ENCODE data around the gene PPP2R2B.

The PPP2R2B gene

DNA sequence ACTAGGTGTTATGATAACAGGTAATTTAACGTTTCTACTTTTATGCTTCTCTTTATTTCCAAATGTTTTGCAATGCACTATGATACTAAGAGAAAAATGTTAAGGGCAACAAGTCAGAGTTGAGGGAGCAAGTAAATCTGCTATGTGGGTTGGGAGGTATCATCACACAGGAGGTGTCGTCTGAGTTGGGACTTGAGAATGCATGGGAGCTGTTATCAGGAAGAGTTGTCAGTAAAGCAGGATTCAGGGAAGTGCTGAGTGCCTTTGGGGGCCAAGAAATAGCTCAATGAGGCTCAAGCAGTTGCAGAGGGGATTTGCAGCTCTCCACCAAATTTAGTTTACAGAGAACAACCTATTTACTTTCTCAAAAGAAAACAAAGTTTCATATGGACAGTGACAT is 108.0 kb downstream of the PPP2R2B start:
- H3K27me3 ChIP-seq (ENCODE audit: control insufficient read depth, insufficient read depth, low read length), result no peaks in the 10 kb centered on the region
- no peaks in the 10 kb centered on the region for H3K9me3 ChIP-seq (ENCODE audit: control insufficient read depth, low read length)
- H2AFZ ChIP-seq, result no peak overlapping the region
- no peak overlapping the region for H3K4me3 ChIP-seq (ENCODE audit: low read depth, low read length)
- H3K36me3 ChIP-seq (ENCODE audit: control insufficient read depth, insufficient read depth, low read length), result no peaks in the 10 kb centered on the region
- TF ChIP-seq, protein P1, sequence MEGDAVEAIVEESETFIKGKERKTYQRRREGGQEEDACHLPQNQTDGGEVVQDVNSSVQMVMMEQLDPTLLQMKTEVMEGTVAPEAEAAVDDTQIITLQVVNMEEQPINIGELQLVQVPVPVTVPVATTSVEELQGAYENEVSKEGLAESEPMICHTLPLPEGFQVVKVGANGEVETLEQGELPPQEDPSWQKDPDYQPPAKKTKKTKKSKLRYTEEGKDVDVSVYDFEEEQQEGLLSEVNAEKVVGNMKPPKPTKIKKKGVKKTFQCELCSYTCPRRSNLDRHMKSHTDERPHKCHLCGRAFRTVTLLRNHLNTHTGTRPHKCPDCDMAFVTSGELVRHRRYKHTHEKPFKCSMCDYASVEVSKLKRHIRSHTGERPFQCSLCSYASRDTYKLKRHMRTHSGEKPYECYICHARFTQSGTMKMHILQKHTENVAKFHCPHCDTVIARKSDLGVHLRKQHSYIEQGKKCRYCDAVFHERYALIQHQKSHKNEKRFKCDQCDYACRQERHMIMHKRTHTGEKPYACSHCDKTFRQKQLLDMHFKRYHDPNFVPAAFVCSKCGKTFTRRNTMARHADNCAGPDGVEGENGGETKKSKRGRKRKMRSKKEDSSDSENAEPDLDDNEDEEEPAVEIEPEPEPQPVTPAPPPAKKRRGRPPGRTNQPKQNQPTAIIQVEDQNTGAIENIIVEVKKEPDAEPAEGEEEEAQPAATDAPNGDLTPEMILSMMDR (IDR thresholded peaks at IDR 0.05), result no peak
- H3K27ac ChIP-seq, result no peak overlapping the region
- no peak overlapping the region for H3K9ac ChIP-seq
- H3K4me1 ChIP-seq, result no peaks in the 10 kb centered on the region
- H3K79me2 ChIP-seq, result no peaks in the 10 kb centered on the region
- H3K4me2 ChIP-seq (ENCODE audit: low read length), result no peak overlapping the region

DNA sequence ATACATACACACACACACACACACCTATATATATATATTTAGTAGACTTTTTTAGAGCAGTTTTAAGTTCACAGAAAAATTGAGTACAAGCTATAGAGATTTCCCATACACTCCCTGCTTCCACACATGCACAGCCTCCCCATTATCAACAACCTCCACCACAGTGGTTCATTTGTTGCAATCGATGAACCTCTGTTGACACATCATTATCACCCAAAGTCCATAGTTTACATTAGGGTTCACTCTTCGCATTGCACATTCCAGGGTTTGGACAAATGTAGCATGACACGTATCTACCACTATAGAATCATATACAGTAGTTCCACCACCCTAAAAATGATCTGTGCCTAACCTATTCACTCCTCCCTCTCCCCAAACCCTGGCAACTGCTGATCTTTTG is 111.0 kb downstream of the PPP2R2B start:
- Histone ChIP-seq H3K9ac (no peak overlapping the region), H2AFZ (no peak overlapping the region), H3K4me3 (ENCODE audit: low read depth, low read length) (no peak overlapping the region), H3K36me3 (ENCODE audit: control insufficient read depth, insufficient read depth, low read length) (no peaks in the 10 kb centered on the region), H3K4me2 (ENCODE audit: low read length) (no peak overlapping the region), H3K4me1 (no peaks in the 10 kb centered on the region), H3K9me3 (ENCODE audit: control insufficient read depth, low read length) (no peaks in the 10 kb centered on the region), H3K27me3 (ENCODE audit: control insufficient read depth, insufficient read depth, low read length) (no peaks in the 10 kb centered on the region), H3K27ac (no peak overlapping the region), H3K79me2 (no peaks in the 10 kb centered on the region)
- TF ChIP-seq, protein P1 (IDR thresholded peaks at IDR 0.05), result no peak

DNA sequence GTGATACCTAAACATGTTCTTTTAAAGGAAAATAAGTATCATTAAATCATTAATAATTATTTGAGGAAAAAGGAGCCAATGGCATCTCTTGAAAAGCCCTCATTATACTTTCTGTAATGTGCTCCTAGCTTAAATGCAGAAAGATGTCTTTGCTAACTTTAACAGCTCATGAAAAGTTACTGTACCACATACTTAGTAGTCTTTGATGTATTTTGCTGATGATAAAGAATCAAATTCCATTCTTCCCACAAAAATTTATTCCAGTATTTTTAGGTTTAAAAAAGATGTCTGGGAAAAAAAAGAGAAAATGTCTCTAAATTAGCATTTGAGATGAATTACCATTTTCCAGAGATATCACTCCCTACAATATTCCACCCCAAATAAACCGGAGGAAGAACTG is 112.5 kb downstream of the PPP2R2B start:
- H3K4me1 ChIP-seq, result no peaks in the 10 kb centered on the region
- H3K9me3 ChIP-seq (ENCODE audit: control insufficient read depth, low read length), result no peaks in the 10 kb centered on the region
- H2AFZ ChIP-seq, result no peak overlapping the region
- H3K79me2 ChIP-seq, result no peaks in the 10 kb centered on the region
- H3K36me3 ChIP-seq (ENCODE audit: control insufficient read depth, insufficient read depth, low read length), result no peaks in the 10 kb centered on the region
- H3K9ac ChIP-seq, result no peak overlapping the region
- H3K27me3 ChIP-seq (ENCODE audit: control insufficient read depth, insufficient read depth, low read length), result no peaks in the 10 kb centered on the region
- no peak overlapping the region for H3K4me2 ChIP-seq (ENCODE audit: low read length)
- no peak overlapping the region for H3K27ac ChIP-seq
- TF ChIP-seq, protein P1 (IDR thresholded peaks at IDR 0.05), result no peak
- H3K4me3 ChIP-seq (ENCODE audit: low read depth, low read length), result no peak overlapping the region

DNA sequence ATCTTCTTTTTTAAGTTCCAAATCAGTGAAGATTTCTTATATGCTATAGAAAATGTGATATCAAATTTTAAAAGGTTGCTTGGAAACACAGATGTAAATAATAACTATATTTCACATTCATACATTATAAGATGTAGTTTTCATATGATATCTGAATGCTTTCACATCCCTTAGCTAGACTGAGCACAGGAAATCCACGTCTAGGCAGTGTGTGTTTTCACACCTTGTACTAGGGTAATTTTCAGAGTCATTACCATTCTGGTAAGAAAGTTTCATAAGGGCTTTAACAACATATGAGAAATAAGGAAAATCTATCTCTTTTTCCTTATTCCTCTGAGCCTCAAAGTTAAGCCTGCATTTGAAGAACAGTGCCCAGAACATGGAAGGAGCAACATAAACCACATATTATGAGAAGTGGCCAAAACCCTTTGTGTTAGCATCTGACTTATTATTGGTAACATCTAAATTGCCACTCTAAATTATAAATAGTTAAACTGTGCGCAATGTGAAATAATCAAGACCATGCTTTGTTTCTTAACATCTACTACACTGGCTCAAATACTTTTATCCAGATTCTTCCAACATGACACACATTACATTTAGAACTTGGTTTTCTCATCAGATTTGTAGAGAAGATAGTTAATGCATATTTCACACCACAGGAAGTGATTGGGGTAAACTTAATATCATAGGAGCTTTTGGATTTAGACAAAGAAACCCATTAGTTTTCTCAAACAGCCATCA is 113.3 kb downstream of the PPP2R2B start:
- Histone ChIP-seq H3K36me3 (ENCODE audit: control insufficient read depth, insufficient read depth, low read length) (no peaks in the 10 kb centered on the region), H3K27ac (no peak overlapping the region), H3K4me3 (ENCODE audit: low read depth, low read length) (no peak overlapping the region), H3K4me2 (ENCODE audit: low read length) (no peak overlapping the region), H3K27me3 (ENCODE audit: control insufficient read depth, insufficient read depth, low read length) (no peaks in the 10 kb centered on the region), H3K79me2 (no peaks in the 10 kb centered on the region), H3K9ac (no peak overlapping the region), H3K9me3 (ENCODE audit: control insufficient read depth, low read length) (no peaks in the 10 kb centered on the region), H2AFZ (no peak overlapping the region), H3K4me1 (no peaks in the 10 kb centered on the region)
- TF ChIP-seq, protein P1 (IDR thresholded peaks at IDR 0.05), result no peak

DNA sequence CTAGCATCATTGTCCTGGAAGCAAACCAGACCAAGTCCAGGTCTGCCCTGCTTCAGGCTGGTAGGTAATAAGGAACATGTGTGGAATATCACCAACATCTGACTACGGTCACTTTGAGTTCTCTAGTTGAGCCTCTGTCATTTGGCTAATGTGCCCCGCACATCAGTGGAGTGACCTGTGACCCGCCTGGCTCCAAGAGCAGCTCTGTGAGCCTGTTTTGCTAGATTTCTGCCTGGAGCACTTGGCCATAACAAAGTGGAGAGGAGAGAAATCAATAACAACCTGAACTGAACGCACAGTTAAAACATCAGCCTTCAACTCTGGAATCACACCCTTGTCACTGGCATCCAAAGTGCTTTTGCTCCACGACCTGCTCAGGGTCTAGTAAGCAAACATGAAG is 115.7 kb downstream of the PPP2R2B start:
- Histone ChIP-seq H3K27me3 (ENCODE audit: control insufficient read depth, insufficient read depth, low read length) (no peaks in the 10 kb centered on the region), H3K9ac (no peak overlapping the region), H3K4me3 (ENCODE audit: low read depth, low read length) (no peak overlapping the region), H3K27ac (no peak overlapping the region), H3K36me3 (ENCODE audit: control insufficient read depth, insufficient read depth, low read length) (no peaks in the 10 kb centered on the region), H3K4me1 (no peaks in the 10 kb centered on the region), H3K9me3 (ENCODE audit: control insufficient read depth, low read length) (no peaks in the 10 kb centered on the region), H2AFZ (no peak overlapping the region), H3K4me2 (ENCODE audit: low read length) (no peak overlapping the region), H3K79me2 (no peaks in the 10 kb centered on the region)
- TF ChIP-seq, protein P1 (IDR thresholded peaks at IDR 0.05), result no peak

Data from parathyroid adenoma (tissue), 2 donors.